ENCODE measurements around the gene HNRNPA1.
"Not testable (repeated sequence)": the region's sequence is repeated elsewhere in the genome, so short reads cannot be mapped to it uniquely, and the experiment has no call there.

GRCh38 chr12:54281261-54281638 is 724 bp downstream of the HNRNPA1 start:
- not testable (repeated sequence) for TF ChIP-seq RARB (CRISPR knock-in tag; IDR thresholded peaks at IDR 0.05); PPARA (CRISPR knock-in tag; IDR thresholded peaks at IDR 0.05; ENCODE audit: borderline replicate concordance); ZFP3 (CRISPR knock-in tag; IDR thresholded peaks at IDR 0.05)

Data from SK-N-SH treated with all-trans-retinoic acid at 6 μM for 48 hours (cell line).